Prostate gland (tissue), 2 donors: ENCODE data around the gene APCDD1L. TPM values are rescaled to one million over a fixed set of nuclear protein-coding genes. Genes with fewer than 3 reads are reported as not detected.

Experiments used
- DNase-seq: peaks from one replicate; pipeline ENCODE4 v3.0.0-alpha.2; 2019; ENCODE audit warnings: low spot score
- H3K27ac ChIP-seq, 2 donors: fragments of 200-600 bp; sonication (generic); 2 replicates each; pipeline ENCODE4 v1.5.1; 2017 to 2019
- H3K27me3 ChIP-seq: fragments of 200-600 bp; sonication (generic); replicated peaks from 2 replicates; pipeline ENCODE4 v1.5.1; 2019; ENCODE audit not compliant: insufficient read depth
- H3K36me3 ChIP-seq, 2 donors: fragments of 200-600 bp; sonication (generic); 1 replicate in 1 of 2; 2 replicates in 1 of 2; pipeline versions ENCODE4 v1.5.1 to v1.8.1; 2017 to 2019
- H3K4me1 ChIP-seq: fragments of 200-600 bp; sonication (generic); replicated peaks from 2 replicates; pipeline ENCODE4 v1.5.1; 2019
- H3K4me3 ChIP-seq, 2 donors: fragments of 200-600 bp; sonication (generic); 2 replicates each; pipeline ENCODE4 v1.5.1; 2017 to 2019
- H3K9me3 ChIP-seq: fragments of 200-600 bp; sonication (generic); 2 replicates; pipeline ENCODE4 v1.5.1; 2017
- POLR2A ChIP-seq: fragments of 450-650 bp; IDR thresholded peaks from one replicate; pipeline ENCODE4 v1.6.1; 2016; ENCODE audit warnings: antibody characterized with exemption, mild to moderate bottlenecking
- POLR2AphosphoS5 ChIP-seq: sonication (generic); formaldehyde crosslinking; IDR thresholded peaks from one replicate; pipeline ENCODE4 v1.6.1; 2017; ENCODE audit warnings: antibody characterized with exemption
- WGBS: methylation state at CpG from one replicate; pipeline ENCODE4 v1.1.5; 2018; 5-methylcytosine and 5-hydroxymethylcytosine counted together
- intact Hi-C: fragments of 100-400 bp; cut with DNase I; formaldehyde crosslinking; loops from one replicate; pipeline ENCODE4 v1.14.2; 2022
- total RNA-seq, 2 donors: library from RNA; depleted of rRNA; stranded (reverse); fragments of >200 nt; gene quantifications; one replicate each; pipeline ENCODE4 v1.1.0, GENCODE V29; 2016
- TF ChIP-seq, protein P1 (sequence below), 4 experiments: fragments of 200-600 bp in 2 of 4; fragments of 450-650 bp in 2 of 4; sonication (generic) in 2 of 4; IDR thresholded peaks; 1 replicate in 3 of 4; 2 replicates in 1 of 4; pipeline ENCODE4 v1.5.1; 2016 to 2019; ENCODE audit warnings: antibody characterized with exemption in 4 of 4, mild to moderate bottlenecking in 2 of 4, moderate library complexity in 2 of 4

APCDD1L gene
- total RNA-seq, 2 donors from 2014 or later, result 0.23 to 0.46 TPM

DNA sequence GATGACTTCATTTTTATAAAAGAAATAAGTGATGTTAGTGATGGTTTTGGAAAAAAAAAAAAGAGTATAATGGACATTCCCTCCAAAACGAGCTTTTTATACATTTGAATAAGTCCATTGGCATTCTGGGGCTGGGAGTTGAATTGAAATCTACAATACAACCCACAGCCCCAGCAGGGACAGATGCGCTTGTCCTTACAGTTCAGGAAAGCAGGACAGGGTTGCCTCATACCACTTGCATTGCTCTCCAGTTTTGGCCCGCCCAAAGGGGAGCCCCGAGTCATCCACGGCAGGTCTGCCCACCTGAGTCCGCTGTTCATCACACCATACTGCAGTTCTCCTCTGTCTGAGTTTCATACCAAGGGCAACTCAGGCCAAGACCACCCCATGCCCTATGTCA, 80.0 kb downstream of the APCDD1L start:
- Histone ChIP-seq H3K36me3 (no peaks in the 10 kb centered on the region), H3K27ac (no peak overlapping the region), H3K9me3 (no peaks in the 10 kb centered on the region), H3K27me3 (no peaks in the 10 kb centered on the region), H3K4me1 (peaks cover 2% of the 10 kb centered on the region), H3K4me3 (no peak overlapping the region)
- intact Hi-C loops, result no loop called here
- WGBS, result 89% methylated on average over 6 of the region's 6 CpGs
- DNase-seq, result no peak
- TF ChIP-seq, protein P1, sequence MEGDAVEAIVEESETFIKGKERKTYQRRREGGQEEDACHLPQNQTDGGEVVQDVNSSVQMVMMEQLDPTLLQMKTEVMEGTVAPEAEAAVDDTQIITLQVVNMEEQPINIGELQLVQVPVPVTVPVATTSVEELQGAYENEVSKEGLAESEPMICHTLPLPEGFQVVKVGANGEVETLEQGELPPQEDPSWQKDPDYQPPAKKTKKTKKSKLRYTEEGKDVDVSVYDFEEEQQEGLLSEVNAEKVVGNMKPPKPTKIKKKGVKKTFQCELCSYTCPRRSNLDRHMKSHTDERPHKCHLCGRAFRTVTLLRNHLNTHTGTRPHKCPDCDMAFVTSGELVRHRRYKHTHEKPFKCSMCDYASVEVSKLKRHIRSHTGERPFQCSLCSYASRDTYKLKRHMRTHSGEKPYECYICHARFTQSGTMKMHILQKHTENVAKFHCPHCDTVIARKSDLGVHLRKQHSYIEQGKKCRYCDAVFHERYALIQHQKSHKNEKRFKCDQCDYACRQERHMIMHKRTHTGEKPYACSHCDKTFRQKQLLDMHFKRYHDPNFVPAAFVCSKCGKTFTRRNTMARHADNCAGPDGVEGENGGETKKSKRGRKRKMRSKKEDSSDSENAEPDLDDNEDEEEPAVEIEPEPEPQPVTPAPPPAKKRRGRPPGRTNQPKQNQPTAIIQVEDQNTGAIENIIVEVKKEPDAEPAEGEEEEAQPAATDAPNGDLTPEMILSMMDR (IDR thresholded peaks at IDR 0.05), result no peak
- TF ChIP-seq POLR2AphosphoS5 (no peak), POLR2A (no peak)

DNA sequence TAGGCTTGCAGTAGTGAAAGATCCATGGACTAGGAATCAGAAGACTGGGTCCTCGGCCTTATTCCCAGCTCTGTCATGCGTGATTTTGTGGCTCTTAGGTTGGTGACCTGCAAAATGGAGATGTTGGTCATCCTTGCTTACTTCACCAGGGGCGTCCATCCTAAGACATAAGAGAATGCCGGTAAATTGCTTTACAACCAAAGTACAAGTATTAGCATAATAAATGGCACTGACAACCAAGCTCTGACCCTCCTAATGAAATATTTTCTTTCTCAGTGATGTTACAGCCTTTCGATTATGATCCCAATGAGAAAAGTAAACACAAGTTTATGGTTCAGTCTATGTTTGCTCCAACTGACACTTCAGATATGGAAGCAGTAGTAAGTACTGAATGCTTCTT, 80.9 kb downstream of the APCDD1L start:
- no peak for DNase-seq
- 79% methylated on average over 5 of the region's 5 CpGs for WGBS
- H3K4me3 ChIP-seq, result no peak overlapping the region
- intact Hi-C loops, result no loop called here
- TF ChIP-seq POLR2A, result no peak
- TF ChIP-seq POLR2AphosphoS5, result no peak
- TF ChIP-seq, protein P1 (IDR thresholded peaks at IDR 0.05), result no peak
- peaks cover 2% of the 10 kb centered on the region for H3K4me1 ChIP-seq
- H3K9me3 ChIP-seq, result no peaks in the 10 kb centered on the region
- no peaks in the 10 kb centered on the region for H3K36me3 ChIP-seq
- H3K27me3 ChIP-seq, result no peaks in the 10 kb centered on the region
- H3K27ac ChIP-seq, result no peak overlapping the region

DNA sequence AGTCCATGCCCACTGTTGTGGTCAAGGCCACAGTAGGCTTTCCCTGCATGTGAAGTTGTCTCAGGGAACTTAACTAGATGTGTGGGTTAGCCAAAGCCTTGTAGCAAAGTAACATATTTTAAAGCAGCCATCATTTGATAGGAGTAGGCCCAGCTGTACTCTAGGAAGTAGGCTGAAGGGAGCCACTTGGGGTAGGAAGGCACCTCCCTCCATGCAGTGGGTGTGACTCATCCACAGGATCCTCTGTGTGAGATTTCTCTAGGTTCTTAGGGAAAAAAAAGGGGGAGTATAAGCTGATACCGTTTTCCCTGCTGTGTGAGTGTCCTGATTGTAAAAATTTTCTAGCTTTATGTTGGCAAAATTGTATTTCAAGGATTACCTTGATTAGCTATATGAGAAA, 81.4 kb downstream of the APCDD1L start:
- Histone ChIP-seq H3K4me1 (peaks cover 2% of the 10 kb centered on the region), H3K27ac (no peak overlapping the region), H3K27me3 (no peaks in the 10 kb centered on the region), H3K4me3 (no peak overlapping the region), H3K9me3 (no peaks in the 10 kb centered on the region), H3K36me3 (no peaks in the 10 kb centered on the region)
- 53% methylated on average over 1 of the region's 1 CpG for WGBS
- TF ChIP-seq POLR2AphosphoS5, result no peak
- TF ChIP-seq POLR2A, result no peak
- TF ChIP-seq, protein P1 (IDR thresholded peaks at IDR 0.05), result no peak
- intact Hi-C loops, result no loop called here
- no peak for DNase-seq

DNA sequence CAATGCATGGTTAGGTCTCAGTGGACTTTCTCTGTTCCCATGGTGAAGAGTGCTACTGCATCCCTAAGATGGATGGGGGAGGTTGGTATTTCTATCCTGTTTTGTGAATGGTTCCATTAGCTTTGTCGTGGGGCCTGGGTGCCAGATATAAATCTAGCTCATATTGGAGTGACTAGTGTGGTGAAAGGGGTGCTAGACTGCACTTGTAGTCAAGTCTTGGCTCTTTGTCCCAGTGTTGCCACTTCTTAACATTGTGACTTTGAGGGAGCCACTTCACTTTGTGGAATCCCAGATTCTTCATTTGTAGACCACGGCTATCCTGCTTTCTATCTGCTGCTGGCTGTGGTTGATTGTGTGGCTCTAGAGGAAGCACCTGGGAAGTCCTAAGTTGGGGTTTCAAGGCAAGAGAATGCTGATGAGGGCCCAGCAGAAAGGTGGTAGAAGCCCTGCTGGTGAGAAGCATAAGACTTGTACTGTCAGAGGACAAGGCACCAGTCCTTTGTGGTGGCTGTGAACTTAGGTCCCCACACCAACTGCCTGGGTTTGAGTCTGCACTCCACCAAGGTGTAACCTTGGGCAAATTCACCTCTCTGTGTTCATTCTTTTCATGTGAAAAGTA, 82.1 kb downstream of the APCDD1L start:
- intact Hi-C loops, result no loop called here
- H3K27me3 ChIP-seq, result no peaks in the 10 kb centered on the region
- no peak overlapping the region for H3K4me3 ChIP-seq
- H3K4me1 ChIP-seq, result peaks cover 2% of the 10 kb centered on the region
- WGBS, result 97% methylated on average over 2 of the region's 2 CpGs
- DNase-seq, result no peak
- TF ChIP-seq, protein P1 (IDR thresholded peaks at IDR 0.05), result no peak
- TF ChIP-seq POLR2AphosphoS5 (no peak), POLR2A (no peak)
- H3K9me3 ChIP-seq, result no peaks in the 10 kb centered on the region
- no peak overlapping the region for H3K27ac ChIP-seq
- no peaks in the 10 kb centered on the region for H3K36me3 ChIP-seq

DNA sequence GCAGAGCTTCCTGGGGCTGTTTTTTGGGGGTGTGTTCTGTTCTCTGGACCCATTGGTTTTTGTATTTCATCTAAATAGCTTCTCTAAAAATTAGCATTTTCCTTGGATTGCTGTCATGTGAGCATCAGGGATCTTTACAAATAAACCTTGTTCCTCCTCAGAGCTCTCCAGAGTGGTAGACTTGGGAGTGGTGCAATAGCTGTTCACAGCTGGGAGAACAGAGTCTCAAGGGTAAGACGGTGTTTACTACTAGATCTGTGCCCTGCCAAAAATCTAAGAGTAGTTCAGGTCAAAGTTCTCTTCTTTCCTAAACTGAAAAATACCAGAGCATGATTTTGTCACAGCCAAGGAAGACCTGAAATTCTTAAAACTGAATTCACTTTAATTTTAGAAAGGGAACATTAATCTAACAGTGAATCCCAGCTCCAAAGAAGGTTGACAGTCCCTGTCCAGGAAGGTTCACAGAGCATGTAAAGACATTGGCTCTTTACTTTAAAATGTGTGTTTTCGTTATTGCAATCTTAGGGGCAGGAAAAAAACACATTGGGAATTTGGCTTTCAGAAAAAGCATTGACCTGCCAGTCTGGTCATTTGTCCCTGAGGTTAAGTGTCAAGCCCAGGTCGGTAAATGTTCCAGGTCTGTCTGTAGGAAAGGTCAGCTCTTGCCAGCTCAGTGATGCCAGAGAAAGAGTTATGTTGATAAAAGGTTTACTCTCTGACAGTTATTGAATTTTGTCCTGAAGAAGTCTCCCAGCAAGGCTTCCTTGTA, 82.8 kb downstream of the APCDD1L start:
- DNase-seq, result no peak
- Histone ChIP-seq H3K27ac (no peak overlapping the region), H3K27me3 (no peaks in the 10 kb centered on the region), H3K36me3 (no peaks in the 10 kb centered on the region), H3K4me3 (no peak overlapping the region), H3K9me3 (no peaks in the 10 kb centered on the region), H3K4me1 (peaks cover 2% of the 10 kb centered on the region)
- intact Hi-C loops, result no loop called here
- 67% methylated on average over 3 of the region's 3 CpGs for WGBS
- no peak for TF ChIP-seq POLR2A
- TF ChIP-seq, protein P1 (IDR thresholded peaks at IDR 0.05), result no peak
- TF ChIP-seq POLR2AphosphoS5, result no peak
